ENCODE measurements around the gene C16orf54.

GRCh38 chr16:29726845-29727377 is 18.9 kb downstream of the C16orf54 start:
- TF ChIP-seq CTCF (conservative IDR thresholded peaks at IDR 0.05) (no peak), EZH2 (IDR thresholded peaks at IDR 0.05; ENCODE audit: low read depth) (no peak)

All from PC-9 (cell line).